GM13977 (cell line): ENCODE data around the gene GARNL3.

Source experiments
- DNase-seq: peaks from one replicate; pipeline ENCODE4 v3.0.0; 2012; ENCODE audit warnings: low spot score
- in situ Hi-C: fragments of 300-500 bp; cut with MboI; formaldehyde crosslinking; loops from one replicate; pipeline ENCODE4 v1.12.0; 2022; ENCODE audit warnings: low sequenced_read_pairs, low pct_unique_long_range_greater_than_20kb, mixed read lengths, inconsistent platforms; ENCODE audit not compliant: unreplicated experiment
- TF ChIP-seq, protein P1 (sequence below): IDR thresholded peaks from 2 replicates; pipeline ENCODE4 v1.5.1; 2012; ENCODE audit warnings: mild to moderate bottlenecking, control low read depth; ENCODE audit not compliant: insufficient read depth; ENCODE audit errors: extremely low read depth, missing control alignments

Gene GARNL3

DNA sequence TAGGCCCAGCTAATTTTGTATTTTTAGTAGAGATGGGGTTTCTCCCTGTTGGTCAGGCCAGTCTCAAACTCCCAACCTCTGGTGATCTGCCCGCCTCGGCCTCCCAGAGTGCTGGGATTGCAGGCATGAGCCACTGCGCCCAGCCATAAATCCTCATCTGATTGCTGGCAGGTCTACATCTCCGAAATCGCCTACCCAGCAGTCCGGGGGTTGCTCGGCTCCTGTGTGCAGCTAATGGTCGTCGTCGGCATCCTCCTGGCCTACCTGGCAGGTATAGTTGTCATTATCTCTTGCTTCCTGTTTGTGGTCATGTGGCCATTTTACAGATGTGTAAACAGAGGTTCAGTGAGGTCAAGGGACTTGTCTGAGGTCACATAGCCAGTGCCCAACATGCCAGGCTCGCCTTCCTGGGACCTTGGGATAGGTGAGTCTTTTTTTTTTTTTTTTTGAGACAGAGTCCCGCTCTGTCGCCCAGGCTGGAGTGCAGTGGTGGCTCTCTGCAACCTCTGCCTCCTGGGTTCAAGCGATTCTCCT lies 135.2 kb downstream of the GARNL3 start:
- in situ Hi-C loops = no loop called here
- TF ChIP-seq, protein P1, sequence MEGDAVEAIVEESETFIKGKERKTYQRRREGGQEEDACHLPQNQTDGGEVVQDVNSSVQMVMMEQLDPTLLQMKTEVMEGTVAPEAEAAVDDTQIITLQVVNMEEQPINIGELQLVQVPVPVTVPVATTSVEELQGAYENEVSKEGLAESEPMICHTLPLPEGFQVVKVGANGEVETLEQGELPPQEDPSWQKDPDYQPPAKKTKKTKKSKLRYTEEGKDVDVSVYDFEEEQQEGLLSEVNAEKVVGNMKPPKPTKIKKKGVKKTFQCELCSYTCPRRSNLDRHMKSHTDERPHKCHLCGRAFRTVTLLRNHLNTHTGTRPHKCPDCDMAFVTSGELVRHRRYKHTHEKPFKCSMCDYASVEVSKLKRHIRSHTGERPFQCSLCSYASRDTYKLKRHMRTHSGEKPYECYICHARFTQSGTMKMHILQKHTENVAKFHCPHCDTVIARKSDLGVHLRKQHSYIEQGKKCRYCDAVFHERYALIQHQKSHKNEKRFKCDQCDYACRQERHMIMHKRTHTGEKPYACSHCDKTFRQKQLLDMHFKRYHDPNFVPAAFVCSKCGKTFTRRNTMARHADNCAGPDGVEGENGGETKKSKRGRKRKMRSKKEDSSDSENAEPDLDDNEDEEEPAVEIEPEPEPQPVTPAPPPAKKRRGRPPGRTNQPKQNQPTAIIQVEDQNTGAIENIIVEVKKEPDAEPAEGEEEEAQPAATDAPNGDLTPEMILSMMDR = no peak
- no peak for DNase-seq

DNA sequence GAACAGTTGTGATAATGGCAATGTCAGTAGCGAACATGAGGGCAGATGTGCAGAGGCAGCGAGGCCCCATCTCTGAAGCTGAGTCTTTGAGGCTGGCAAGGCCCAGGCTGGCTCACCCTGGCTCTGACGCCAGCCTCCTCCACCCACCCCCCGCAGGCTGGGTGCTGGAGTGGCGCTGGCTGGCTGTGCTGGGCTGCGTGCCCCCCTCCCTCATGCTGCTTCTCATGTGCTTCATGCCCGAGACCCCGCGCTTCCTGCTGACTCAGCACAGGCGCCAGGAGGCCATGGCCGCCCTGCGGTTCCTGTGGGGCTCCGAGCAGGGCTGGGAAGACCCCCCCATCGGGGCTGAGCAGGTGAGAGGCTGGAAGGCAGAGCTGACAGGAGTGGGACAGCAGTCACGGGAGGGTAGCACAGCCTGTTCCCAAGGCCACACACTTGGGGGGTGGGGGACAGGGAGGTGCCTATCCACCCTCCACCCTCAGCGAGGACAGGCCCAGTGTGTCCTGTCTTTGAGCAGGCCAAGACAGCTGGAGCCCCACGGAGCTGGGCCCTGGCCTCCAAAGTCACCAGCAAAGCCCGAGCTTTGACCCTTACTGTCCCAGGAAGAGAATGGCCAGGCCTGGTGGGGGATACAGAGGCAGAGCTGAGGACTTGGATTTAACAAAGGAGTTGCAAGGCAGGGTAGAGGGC lies 138.0 kb downstream of the GARNL3 start:
- TF ChIP-seq, protein P1 = no peak
- no peak for DNase-seq
- in situ Hi-C loops = no loop called here

DNA sequence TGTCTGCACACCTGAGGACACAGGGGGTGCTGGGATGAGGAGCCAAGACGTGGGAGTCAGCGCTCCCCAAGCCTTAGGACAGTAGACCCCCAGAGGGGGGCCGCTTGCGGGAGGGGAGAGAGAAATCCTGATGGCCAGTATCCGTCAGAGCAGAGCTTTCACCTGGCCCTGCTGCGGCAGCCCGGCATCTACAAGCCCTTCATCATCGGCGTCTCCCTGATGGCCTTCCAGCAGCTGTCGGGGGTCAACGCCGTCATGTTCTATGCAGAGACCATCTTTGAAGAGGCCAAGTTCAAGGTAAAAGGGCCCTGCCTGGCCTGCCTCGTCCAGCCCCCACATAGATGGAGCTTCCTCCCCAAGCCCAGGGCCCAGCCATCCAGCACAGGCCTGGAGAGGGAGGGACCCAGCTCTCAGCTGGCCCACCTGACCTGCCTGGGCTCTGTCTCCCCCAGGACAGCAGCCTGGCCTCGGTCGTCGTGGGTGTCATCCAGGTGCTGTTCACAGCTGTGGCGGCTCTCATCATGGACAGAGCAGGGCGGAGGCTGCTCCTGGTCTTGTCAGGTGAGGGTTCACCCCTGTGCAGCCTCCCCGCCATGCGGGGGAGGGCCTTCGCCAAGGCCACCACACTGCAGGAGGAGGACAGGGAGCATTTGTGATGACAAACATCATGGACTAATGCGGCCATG lies 139.1 kb downstream of the GARNL3 start:
- in situ Hi-C loops = no loop called here
- TF ChIP-seq, protein P1 = no peak

GRCh38 chr9:127404631-127405030 lies 140.1 kb downstream of the GARNL3 start:
- DNase-seq = no peak
- in situ Hi-C loops = no loop called here
- TF ChIP-seq, protein P1 = no peak

More for the DNA sequence above, 139.1 kb downstream of the GARNL3 start:
- DNase-seq = no peak

GRCh38 chr9:127405344-127406125 lies 141.0 kb downstream of the GARNL3 start:
- in situ Hi-C loops = no loop called here
- no peak for DNase-seq
- TF ChIP-seq, protein P1 = no peak

DNA sequence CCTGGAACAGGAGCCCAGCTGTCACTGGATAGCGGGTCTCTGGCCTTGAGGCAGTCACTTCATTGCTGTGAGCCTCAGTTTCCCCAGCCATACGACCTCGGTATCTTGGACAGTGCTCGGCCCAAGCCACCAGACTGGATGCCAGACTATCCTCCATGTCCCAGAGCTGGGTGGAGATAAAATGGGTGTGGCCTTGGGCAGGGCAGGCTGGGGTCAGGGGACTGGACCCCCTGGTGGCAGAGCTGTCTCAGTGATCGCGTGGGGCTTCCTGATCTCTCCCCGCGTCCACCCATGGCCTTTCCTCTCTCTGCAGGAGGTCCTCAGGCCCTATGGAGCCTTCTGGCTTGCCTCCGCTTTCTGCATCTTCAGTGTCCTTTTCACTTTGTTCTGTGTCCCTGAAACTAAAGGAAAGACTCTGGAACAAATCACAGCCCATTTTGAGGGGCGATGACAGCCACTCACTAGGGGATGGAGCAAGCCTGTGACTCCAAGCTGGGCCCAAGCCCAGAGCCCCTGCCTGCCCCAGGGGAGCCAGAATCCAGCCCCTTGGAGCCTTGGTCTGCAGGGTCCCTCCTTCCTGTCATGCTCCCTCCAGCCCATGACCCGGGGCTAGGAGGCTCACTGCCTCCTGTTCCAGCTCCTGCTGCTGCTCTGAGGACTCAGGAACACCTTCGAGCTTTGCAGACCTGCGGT lies 142.4 kb downstream of the GARNL3 start:
- in situ Hi-C loops = no loop called here
- TF ChIP-seq, protein P1 = no peak
- no peak for DNase-seq
